Endothelial cell of umbilical vein (primary cell): ENCODE measurements around the gene TXK. TPM values are rescaled to one million over a fixed set of nuclear protein-coding genes. Genes with fewer than 3 reads are reported as not detected.

Experiments used
- BruUV-seq: library from RNA; stranded (reverse); fragments of 400-500 nt; replicated peaks from 2 replicates; lab custom pipeline; 2021; lab: Mats Ljungman, UMichigan
- CTCF ChIA-PET: fragments of 300-600, 350-600 bp; sonication (Branson Sonifier 250); formaldehyde crosslinking; loops from one replicate; lab custom pipeline; 2021; ENCODE audit warnings: antibody characterized with exemption, inconsistent platforms; lab: Charles Lee
- POLR2A ChIA-PET: fragments of 300-600, 350-600 bp; sonication (Branson Sonifier 250); formaldehyde crosslinking; loops from one replicate; lab custom pipeline; 2021; ENCODE audit warnings: antibody characterized with exemption, inconsistent platforms; lab: Charles Lee
- DNase-seq: peaks from one replicate; pipeline ENCODE4 v3.0.0-alpha.2; 2011; ENCODE audit warnings: low read depth, low spot score
- FAIRE-seq: peaks from 2 replicates; lab custom pipeline; 2011; peaks lifted over from hg19 to GRCh38; lab: Jason Lieb, UNC
- H2AFZ ChIP-seq: 2 replicates; pipeline ENCODE4 v1.6.0; 2012; ENCODE audit warnings: low read depth, low read length, control low read depth, inconsistent platforms
- H3K27ac ChIP-seq: 2 replicates; pipeline ENCODE4 v1.5.1; 2011; ENCODE audit warnings: low read depth, mild to moderate bottlenecking, control low read depth, low read length, moderate library complexity; ENCODE audit not compliant: insufficient read depth
- H3K27me3 ChIP-seq, 2 experiments: 2 replicates each; pipeline versions ENCODE4 v1.6.0 to v1.6.1; 2011; ENCODE audit warnings: low read length in 2 of 2, mixed read lengths in 1 of 2; ENCODE audit not compliant: control insufficient read depth in 2 of 2, insufficient read depth in 2 of 2
- H3K36me3 ChIP-seq, 2 experiments: 2 replicates in 1 of 2; 3 replicates in 1 of 2; pipeline ENCODE4 v1.5.1; 2011; ENCODE audit warnings: low read length in 2 of 2, mild to moderate bottlenecking in 1 of 2, moderate library complexity in 1 of 2; ENCODE audit not compliant: control insufficient read depth in 2 of 2, insufficient read depth in 2 of 2; ENCODE audit errors: extremely low read depth in 1 of 2
- H3K4me1 ChIP-seq: 3 replicates; pipeline ENCODE4 v1.5.1; 2011; ENCODE audit warnings: mild to moderate bottlenecking, low read length; ENCODE audit not compliant: control insufficient read depth, insufficient read depth; ENCODE audit errors: extremely low read depth
- H3K4me2 ChIP-seq: 2 replicates; pipeline ENCODE4 v1.6.1; 2011; ENCODE audit warnings: low read length, control low read depth, mixed read lengths; ENCODE audit not compliant: insufficient read depth
- H3K4me3 ChIP-seq, 3 experiments: fragments of 200-600 bp in 1 of 3; sonication (generic), shearing (Covaris generic) in 1 of 3; replicated peaks in 1 of 3; 2 replicates each; pipeline ENCODE4 v1.5.1; 2011 to 2016; ENCODE audit warnings: control low read depth in 3 of 3, low read length in 3 of 3, mild to moderate bottlenecking in 2 of 3, inconsistent platforms in 1 of 3, low read depth in 1 of 3, moderate library complexity in 1 of 3; ENCODE audit not compliant: insufficient read depth in 1 of 3
- H3K79me2 ChIP-seq: 2 replicates; pipeline ENCODE4 v1.6.0; 2012; ENCODE audit warnings: low read length, inconsistent platforms; ENCODE audit not compliant: control insufficient read depth, insufficient read depth
- H3K9ac ChIP-seq: replicated peaks from 2 replicates; pipeline ENCODE3; 2011; ENCODE audit warnings: low read length, control low read depth; ENCODE audit not compliant: insufficient read depth; ENCODE audit errors: extremely low read depth
- H3K9me1 ChIP-seq: replicated peaks from 3 replicates; pipeline ENCODE4 v1.6.0; 2011; ENCODE audit warnings: mild to moderate bottlenecking, low read length; ENCODE audit not compliant: control insufficient read depth, insufficient read depth; ENCODE audit errors: extremely low read depth
- H3K9me3 ChIP-seq: replicated peaks from 2 replicates; pipeline ENCODE4 v1.5.1; 2012; ENCODE audit warnings: low read length, inconsistent platforms; ENCODE audit not compliant: control insufficient read depth, insufficient read depth
- H4K20me1 ChIP-seq: replicated peaks from 2 replicates; pipeline ENCODE3; 2011; ENCODE audit warnings: mild to moderate bottlenecking, low read length; ENCODE audit not compliant: control insufficient read depth, insufficient read depth; ENCODE audit errors: extremely low read depth
- EZH2 ChIP-seq: IDR thresholded peaks from 2 replicates; pipeline ENCODE4 v1.6.1; 2012; ENCODE audit warnings: borderline replicate concordance, low read depth, mild to moderate bottlenecking, moderate library complexity, low read length, inconsistent platforms; ENCODE audit not compliant: severe bottlenecking
- FOS ChIP-seq: IDR thresholded peaks from 2 replicates; pipeline ENCODE4 v1.6.1; 2011; ENCODE audit warnings: mild to moderate bottlenecking, low read length, moderate library complexity, borderline replicate concordance; ENCODE audit not compliant: insufficient read depth
- GATA2 ChIP-seq: IDR thresholded peaks from 2 replicates; pipeline ENCODE4 v1.7.0; 2011; ENCODE audit warnings: low read depth, mild to moderate bottlenecking, moderate library complexity, mixed read lengths, low read length; ENCODE audit not compliant: insufficient read length, insufficient read depth
- JUN ChIP-seq: IDR thresholded peaks from 2 replicates; pipeline ENCODE4 v1.6.1; 2011; ENCODE audit warnings: borderline replicate concordance, low read depth; ENCODE audit not compliant: insufficient read length, insufficient read depth
- MYC ChIP-seq: IDR thresholded peaks from one replicate; pipeline ENCODE4 v1.6.1; 2011; ENCODE audit warnings: mild to moderate bottlenecking, low read depth, low read length
- POLR2A ChIP-seq: IDR thresholded peaks from 2 replicates; pipeline ENCODE4 v1.6.1; 2012; ENCODE audit warnings: low read depth, mild to moderate bottlenecking, control low read depth, low read length
- POLR2AphosphoS5 ChIP-seq: IDR thresholded peaks from 2 replicates; pipeline ENCODE4 v1.6.1; 2012; ENCODE audit warnings: low read depth, mild to moderate bottlenecking, control low read depth, low read length, moderate library complexity; ENCODE audit not compliant: insufficient read depth
- dilution Hi-C: fragments of 300-500 bp; cut with MboI; formaldehyde crosslinking; loops from one replicate; pipeline ENCODE4 v1.15.0; 2019; ENCODE audit warnings: low sequenced_read_pairs; ENCODE audit not compliant: extremely low pct_ligation_motif_present
- intact Hi-C: fragments of 100-400 bp; cut with micrococcal nuclease; formaldehyde crosslinking; loops from one replicate; pipeline ENCODE4 v1.10.0; 2022
- polyA plus RNA-seq, 4 experiments: library from polyadenylated mRNA; depleted of rRNA in 3 of 4; stranded (reverse) in 3 of 4; unstranded in 1 of 4; fragments of >200 nt; gene quantifications; 2 replicates each; pipeline versions ENCODE4 v1.2.1 to v1.2.3, GENCODE V29; 2011 to 2012; ENCODE audit warnings: missing spikeins in 1 of 4
- total RNA-seq: library from RNA; stranded (reverse); gene quantifications from 2 replicates; pipeline ENCODE4 v1.2.3, GENCODE V29; 2021
- TF ChIP-seq, protein P1 (sequence below), 2 donors: IDR thresholded peaks; 1 replicate in 1 of 2; 2 replicates in 1 of 2; pipeline ENCODE4 v1.5.1; 2011; ENCODE audit warnings: low read length in 2 of 2, mild to moderate bottlenecking in 2 of 2, moderate library complexity in 2 of 2, control low read depth in 1 of 2, inconsistent platforms in 1 of 2, low read depth in 1 of 2; ENCODE audit not compliant: insufficient read depth in 1 of 2; ENCODE audit errors: extremely low read depth in 1 of 2
- TF ChIP-seq, protein P2 (sequence below): IDR thresholded peaks from 2 replicates; pipeline ENCODE4 v1.6.1; 2011; ENCODE audit not compliant: insufficient read depth, insufficient read length

TXK gene
- total and polyA plus RNA-seq, 2 donors (not counting 3 experiments of a cell fraction or from before 2014, with no cell fraction given): 0.26 to 0.97 TPM

GRCh38 chr4:48118081-48118480 lies 16.0 kb downstream of the TXK start:
- DNase-seq (peak; percentile 20), FAIRE-seq (peak; percentile 31)
- Histone ChIP-seq H3K4me3 (no peak overlapping the region), H3K36me3 (no peaks in the 10 kb centered on the region), H3K27me3 (no peaks in the 10 kb centered on the region), H3K9me1 (no peaks in the 10 kb centered on the region), H3K4me2 (no peak overlapping the region), H3K4me1 (no peaks in the 10 kb centered on the region), H3K27ac (no peak overlapping the region), H2AFZ (no peak overlapping the region), H4K20me1 (no peaks in the 10 kb centered on the region), H3K79me2 (no peaks in the 10 kb centered on the region), H3K9me3 (no peaks in the 10 kb centered on the region), H3K9ac (no peak overlapping the region)
- ChIA-PET POLR2A (no interaction called here), CTCF (interaction anchor here (1.6 to 1.9 kb wide), 2 partner anchors 9 kb away, joined by 10 read pairs; no protein-coding TSS in a partner anchor)
- dilution Hi-C loops: no loop called here
- TF ChIP-seq FOS: no peak
- TF ChIP-seq GATA2: no peak
- no peak for TF ChIP-seq MYC
- no peak for TF ChIP-seq POLR2AphosphoS5
- TF ChIP-seq EZH2: no peak
- TF ChIP-seq, protein P1, sequence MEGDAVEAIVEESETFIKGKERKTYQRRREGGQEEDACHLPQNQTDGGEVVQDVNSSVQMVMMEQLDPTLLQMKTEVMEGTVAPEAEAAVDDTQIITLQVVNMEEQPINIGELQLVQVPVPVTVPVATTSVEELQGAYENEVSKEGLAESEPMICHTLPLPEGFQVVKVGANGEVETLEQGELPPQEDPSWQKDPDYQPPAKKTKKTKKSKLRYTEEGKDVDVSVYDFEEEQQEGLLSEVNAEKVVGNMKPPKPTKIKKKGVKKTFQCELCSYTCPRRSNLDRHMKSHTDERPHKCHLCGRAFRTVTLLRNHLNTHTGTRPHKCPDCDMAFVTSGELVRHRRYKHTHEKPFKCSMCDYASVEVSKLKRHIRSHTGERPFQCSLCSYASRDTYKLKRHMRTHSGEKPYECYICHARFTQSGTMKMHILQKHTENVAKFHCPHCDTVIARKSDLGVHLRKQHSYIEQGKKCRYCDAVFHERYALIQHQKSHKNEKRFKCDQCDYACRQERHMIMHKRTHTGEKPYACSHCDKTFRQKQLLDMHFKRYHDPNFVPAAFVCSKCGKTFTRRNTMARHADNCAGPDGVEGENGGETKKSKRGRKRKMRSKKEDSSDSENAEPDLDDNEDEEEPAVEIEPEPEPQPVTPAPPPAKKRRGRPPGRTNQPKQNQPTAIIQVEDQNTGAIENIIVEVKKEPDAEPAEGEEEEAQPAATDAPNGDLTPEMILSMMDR (IDR thresholded peaks at IDR 0.05; ENCODE audit: extremely low read depth in 1 of 2, insufficient read depth in 1 of 2, low read depth in 1 of 2, low read length in 2 of 2): no peak
- TF ChIP-seq, protein P2, sequence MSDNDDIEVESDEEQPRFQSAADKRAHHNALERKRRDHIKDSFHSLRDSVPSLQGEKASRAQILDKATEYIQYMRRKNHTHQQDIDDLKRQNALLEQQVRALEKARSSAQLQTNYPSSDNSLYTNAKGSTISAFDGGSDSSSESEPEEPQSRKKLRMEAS: no peak
- TF ChIP-seq POLR2A: no peak
- TF ChIP-seq JUN: no peak
- BruUV-seq: no TSS peak
- intact Hi-C loops: no loop called here
